Loucy (cell line): ENCODE results near the gene BRPF3.

Experiments
- H2AFZ ChIP-seq: fragments of 200-600 bp; sonication (generic); 2 replicates; pipeline ENCODE4 v1.6.0; 2016; ENCODE audit warnings: antibody characterized with exemption, mild to moderate bottlenecking, low read length, moderate library complexity
- H3F3A ChIP-seq: fragments of 200-600 bp; 2 replicates; pipeline ENCODE4 v1.6.0; 2016; ENCODE audit warnings: antibody characterized with exemption, low read depth, mild to moderate bottlenecking
- H3K27me3 ChIP-seq: fragments of 200-600 bp; sonication (generic); 2 replicates; pipeline ENCODE4 v1.6.1; 2014; ENCODE audit warnings: low read length, mild to moderate bottlenecking; ENCODE audit not compliant: insufficient read depth, poor library complexity, severe bottlenecking
- H3K36me3 ChIP-seq: fragments of 200-600 bp; sonication (generic); 2 replicates; pipeline ENCODE4 v1.6.1; 2016; ENCODE audit warnings: low read length; ENCODE audit not compliant: insufficient read depth
- H3K4me1 ChIP-seq: fragments of 200-600 bp; sonication (generic); 2 replicates; pipeline ENCODE4 v1.5.1; 2014; ENCODE audit warnings: low read length, mild to moderate bottlenecking; ENCODE audit not compliant: insufficient read depth, poor library complexity, severe bottlenecking
- H3K4me2 ChIP-seq: fragments of 200-600 bp; sonication (generic); 2 replicates; pipeline ENCODE4 v1.6.0; 2014; ENCODE audit warnings: antibody characterized with exemption, low read length, low read depth, mild to moderate bottlenecking; ENCODE audit not compliant: poor library complexity, severe bottlenecking
- H3K4me3 ChIP-seq: fragments of 200-600 bp; sonication (generic); 2 replicates; pipeline ENCODE4 v1.5.1; 2014; ENCODE audit warnings: low read length, mild to moderate bottlenecking, mixed read lengths; ENCODE audit not compliant: poor library complexity, severe bottlenecking
- H3K79me2 ChIP-seq: fragments of 200-600 bp; sonication (generic); 2 replicates; pipeline ENCODE4 v1.6.1; 2014; ENCODE audit warnings: low read length; ENCODE audit not compliant: insufficient read depth
- H3K9ac ChIP-seq: fragments of 200-600 bp; sonication (generic); 2 replicates; pipeline ENCODE4 v1.6.0; 2014; ENCODE audit warnings: mild to moderate bottlenecking, low read depth, low read length, moderate library complexity; ENCODE audit not compliant: poor library complexity, severe bottlenecking
- H3K9me2 ChIP-seq: fragments of 200-600 bp; sonication (generic); replicated peaks from 2 replicates; pipeline ENCODE4 v1.6.1; 2016; ENCODE audit warnings: low read depth, low read length, mixed read lengths
- H3K9me3 ChIP-seq: fragments of 200-600 bp; sonication (generic); 2 replicates; pipeline ENCODE4 v1.6.1; 2014; ENCODE audit warnings: mild to moderate bottlenecking, antibody characterized with exemption, low read length, low read depth; ENCODE audit not compliant: insufficient read depth
- H4K20me1 ChIP-seq: fragments of 200-600 bp; sonication (generic); 2 replicates; pipeline ENCODE4 v1.6.0; 2014; ENCODE audit warnings: antibody characterized with exemption, low read length, mild to moderate bottlenecking; ENCODE audit not compliant: insufficient read depth, poor library complexity, severe bottlenecking
- EZH2phosphoT487 ChIP-seq: fragments of 200-600 bp; IDR thresholded peaks from 2 replicates; pipeline ENCODE4 v1.6.1; 2018; ENCODE audit warnings: antibody characterized with exemption, mild to moderate bottlenecking, moderate library complexity, borderline replicate concordance
- TF ChIP-seq, protein P1 (sequence below): fragments of 200-600 bp; sonication (generic); conservative IDR thresholded peaks from 2 replicates; pipeline ENCODE4 v1.5.1; 2014; ENCODE audit warnings: mild to moderate bottlenecking, antibody characterized with exemption, low read length

Gene BRPF3

DNA sequence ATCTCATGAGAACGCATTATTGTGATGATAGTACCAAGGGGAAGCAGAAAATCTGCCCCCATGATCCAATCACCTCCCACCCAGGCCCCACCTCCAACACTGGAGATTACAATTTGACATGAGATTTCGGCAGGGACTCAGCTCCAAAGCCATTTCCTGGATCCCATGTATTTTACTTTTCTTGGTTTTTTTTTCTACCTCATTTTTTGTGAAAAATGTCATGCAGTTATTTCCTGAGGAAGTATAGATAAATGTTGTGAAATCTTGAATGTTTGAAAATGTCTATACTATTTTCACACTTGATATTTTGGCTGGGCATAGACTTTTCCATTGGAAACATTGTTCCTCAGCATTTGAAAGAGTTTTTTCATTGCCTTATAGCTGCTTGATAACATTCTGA, 9.1 kb upstream of the BRPF3 start:
- no peaks in the 10 kb centered on the region for H3K79me2 ChIP-seq
- no peak overlapping the region for H3K9ac ChIP-seq
- H3K9me2 ChIP-seq, result no peaks in the 10 kb centered on the region
- H4K20me1 ChIP-seq, result no peaks in the 10 kb centered on the region
- TF ChIP-seq, protein P1, sequence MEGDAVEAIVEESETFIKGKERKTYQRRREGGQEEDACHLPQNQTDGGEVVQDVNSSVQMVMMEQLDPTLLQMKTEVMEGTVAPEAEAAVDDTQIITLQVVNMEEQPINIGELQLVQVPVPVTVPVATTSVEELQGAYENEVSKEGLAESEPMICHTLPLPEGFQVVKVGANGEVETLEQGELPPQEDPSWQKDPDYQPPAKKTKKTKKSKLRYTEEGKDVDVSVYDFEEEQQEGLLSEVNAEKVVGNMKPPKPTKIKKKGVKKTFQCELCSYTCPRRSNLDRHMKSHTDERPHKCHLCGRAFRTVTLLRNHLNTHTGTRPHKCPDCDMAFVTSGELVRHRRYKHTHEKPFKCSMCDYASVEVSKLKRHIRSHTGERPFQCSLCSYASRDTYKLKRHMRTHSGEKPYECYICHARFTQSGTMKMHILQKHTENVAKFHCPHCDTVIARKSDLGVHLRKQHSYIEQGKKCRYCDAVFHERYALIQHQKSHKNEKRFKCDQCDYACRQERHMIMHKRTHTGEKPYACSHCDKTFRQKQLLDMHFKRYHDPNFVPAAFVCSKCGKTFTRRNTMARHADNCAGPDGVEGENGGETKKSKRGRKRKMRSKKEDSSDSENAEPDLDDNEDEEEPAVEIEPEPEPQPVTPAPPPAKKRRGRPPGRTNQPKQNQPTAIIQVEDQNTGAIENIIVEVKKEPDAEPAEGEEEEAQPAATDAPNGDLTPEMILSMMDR, result no peak
- no peak for TF ChIP-seq EZH2phosphoT487
- no peaks in the 10 kb centered on the region for H3F3A ChIP-seq
- H3K4me3 ChIP-seq, result no peak overlapping the region
- H3K9me3 ChIP-seq, result no peaks in the 10 kb centered on the region
- H3K4me1 ChIP-seq, result no peaks in the 10 kb centered on the region
- H3K36me3 ChIP-seq, result no peaks in the 10 kb centered on the region
- H2AFZ ChIP-seq, result no peak overlapping the region
- H3K4me2 ChIP-seq, result no peak overlapping the region
- no peaks in the 10 kb centered on the region for H3K27me3 ChIP-seq

DNA sequence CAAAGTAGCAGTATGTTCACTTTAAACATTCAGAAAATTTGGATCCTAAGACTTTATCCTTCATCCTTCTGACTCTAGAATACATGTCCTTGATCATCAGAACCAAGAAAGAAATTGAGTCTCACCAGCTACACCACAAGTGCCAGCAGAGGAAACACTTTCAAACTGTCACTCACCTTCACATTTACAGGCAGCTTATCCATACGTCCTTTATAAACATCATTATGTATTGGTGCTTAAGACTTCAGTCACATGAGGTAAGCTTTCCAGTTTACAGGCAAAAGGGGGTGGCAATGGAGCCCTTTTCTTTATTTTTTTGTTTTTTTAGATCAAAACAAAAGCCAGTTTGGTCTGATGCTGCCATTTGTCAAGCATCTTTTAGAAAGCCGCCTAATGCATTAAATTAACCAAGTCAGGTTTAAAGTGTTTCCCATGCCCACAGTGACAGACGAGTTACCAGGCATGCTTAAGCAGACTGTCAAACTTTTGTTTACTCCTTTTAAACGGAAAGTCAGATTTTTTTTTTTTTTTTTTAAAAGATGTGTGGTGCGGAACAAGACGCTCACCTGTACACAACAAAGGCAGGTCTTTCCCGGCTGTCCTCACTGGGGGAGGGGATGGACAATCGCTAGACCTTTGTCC, 952 bp upstream of the BRPF3 start:
- peaks cover 3% of the 10 kb centered on the region; the same call in 1 of the 2 replicates for H3K36me3 ChIP-seq
- peak overlapping the region; percentile 93 for H3K4me2 ChIP-seq
- no peak for TF ChIP-seq EZH2phosphoT487
- TF ChIP-seq, protein P1, result no peak
- no peaks in the 10 kb centered on the region for H3K9me3 ChIP-seq
- peaks cover 27% of the 10 kb centered on the region for H3K4me1 ChIP-seq
- no peaks in the 10 kb centered on the region for H3K9me2 ChIP-seq
- H4K20me1 ChIP-seq, result peaks cover 7% of the 10 kb centered on the region
- no peaks in the 10 kb centered on the region for H3K27me3 ChIP-seq
- H3K9ac ChIP-seq, result peak overlapping the region; percentile 82
- no peak overlapping the region for H2AFZ ChIP-seq
- H3K79me2 ChIP-seq, result peaks cover 36% of the 10 kb centered on the region
- H3F3A ChIP-seq, result no peaks in the 10 kb centered on the region
- peak overlapping the region; percentile 79 for H3K4me3 ChIP-seq

DNA sequence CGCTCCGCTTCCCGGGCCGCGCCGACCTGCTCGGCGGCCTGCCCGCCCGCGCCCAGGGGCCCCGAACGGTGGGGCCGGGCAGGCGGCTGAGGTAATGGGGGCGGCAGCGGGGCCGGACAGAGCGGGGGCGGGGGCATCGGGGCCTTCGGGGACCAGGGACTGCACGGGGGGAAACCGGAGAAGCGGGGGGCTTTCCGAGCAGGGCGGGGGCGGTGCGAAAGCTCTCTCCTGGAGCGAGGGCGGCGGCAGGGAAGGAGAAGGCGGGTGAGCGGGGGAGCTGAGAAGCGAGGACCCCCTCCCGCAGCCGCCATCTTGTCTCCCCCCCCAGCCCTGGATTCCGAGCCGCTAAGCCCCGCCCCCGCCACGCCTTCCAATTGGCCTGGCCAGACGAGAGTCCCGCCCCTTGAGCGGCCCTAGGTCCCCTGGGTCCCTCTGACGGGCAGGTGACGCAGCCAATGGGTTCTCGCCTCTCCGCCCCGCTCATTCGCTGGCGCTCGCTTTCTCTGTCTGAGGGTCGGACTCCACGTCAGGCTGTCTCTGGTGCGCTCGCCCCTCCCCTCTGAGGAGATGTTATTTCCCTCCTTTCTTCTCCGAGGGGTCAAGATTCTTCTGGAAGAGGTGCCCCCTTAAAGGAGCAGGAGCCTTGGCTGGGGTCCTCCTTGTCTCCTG, 470 bp downstream of the BRPF3 start:
- Histone ChIP-seq H2AFZ (no peak overlapping the region), H3K9ac (peak overlapping the region; percentile 82), H3K9me3 (no peaks in the 10 kb centered on the region), H4K20me1 (peaks cover 11% of the 10 kb centered on the region), H3K9me2 (no peaks in the 10 kb centered on the region), H3K4me1 (peaks cover 41% of the 10 kb centered on the region), H3K4me2 (peak overlapping the region; percentile 69), H3K36me3 (peaks cover 11% of the 10 kb centered on the region; the same call in 1 of the 2 replicates), H3K27me3 (no peaks in the 10 kb centered on the region), H3F3A (no peaks in the 10 kb centered on the region), H3K4me3 (peak overlapping the region; percentile 79), H3K79me2 (peaks cover 49% of the 10 kb centered on the region)
- TF ChIP-seq, protein P1, result no peak
- no peak for TF ChIP-seq EZH2phosphoT487
